ENCODE results near the gene RGS17.
A peak's percentile ranks its signal among the peaks of the same experiment; 100 is the strongest.
"Not testable (repeated sequence)": the region's sequence is repeated elsewhere in the genome, so short reads cannot be mapped to it uniquely, and the experiment has no call there.

Gene RGS17

GRCh38 chr6:153031335-153031955 lies 99.6 kb downstream of the RGS17 start:
- no peak for DNase-seq (ENCODE audit: low read depth)

GRCh38 chr6:153028963-153029362 lies 102.1 kb downstream of the RGS17 start:
- DNase-seq (ENCODE audit: low read depth), result no peak

- no peak for DNase-seq (ENCODE audit: low read depth)
Measured at GRCh38 chr6:153028286-153028685, 102.8 kb downstream of the RGS17 start.

GRCh38 chr6:153027480-153027879 lies 103.6 kb downstream of the RGS17 start:
- no peak for DNase-seq (ENCODE audit: low read depth)

GRCh38 chr6:153024709-153025017 lies 106.4 kb downstream of the RGS17 start:
- no peak for DNase-seq (ENCODE audit: low read depth)

GRCh38 chr6:153023977-153024708 lies 106.9 kb downstream of the RGS17 start:
- peak; percentile 24 for DNase-seq (ENCODE audit: low read depth)

GRCh38 chr6:153018355-153018754 lies 112.7 kb downstream of the RGS17 start:
- DNase-seq (ENCODE audit: low read depth), result no peak

- DNase-seq (ENCODE audit: low read depth), result no peak
Measured at GRCh38 chr6:153016846-153017245, 114.2 kb downstream of the RGS17 start.

- no peak for DNase-seq (ENCODE audit: low read depth)
Measured at GRCh38 chr6:153015094-153015640, 115.9 kb downstream of the RGS17 start.

- no peak for DNase-seq (ENCODE audit: low read depth)
Measured at GRCh38 chr6:153013438-153013837, 117.6 kb downstream of the RGS17 start.

GRCh38 chr6:153012856-153013255 lies 118.2 kb downstream of the RGS17 start:
- DNase-seq (ENCODE audit: low read depth), result no peak

GRCh38 chr6:153003366-153003690 lies 127.8 kb downstream of the RGS17 start:
- no peak for DNase-seq (ENCODE audit: low read depth)

- DNase-seq (ENCODE audit: low read depth), result peak; percentile 88
Measured at GRCh38 chr6:153002613-153003365, 128.3 kb downstream of the RGS17 start, which contains the start of gene MTRF1L. TSS of gene MTRF1L (minus strand) at chr6:153002709. CDS start at chr6:153002685, 24 bp downstream.

- DNase-seq (ENCODE audit: low read depth), result no peak
Measured at GRCh38 chr6:153001767-153002612, 129.1 kb downstream of the RGS17 start.

- DNase-seq (ENCODE audit: low read depth), result not testable (repeated sequence)
Measured at GRCh38 chr6:153000790-153001189, 130.3 kb downstream of the RGS17 start.

GRCh38 chr6:153000243-153000642 lies 130.8 kb downstream of the RGS17 start:
- DNase-seq (ENCODE audit: low read depth), result no peak

GRCh38 chr6:152999538-152999937 lies 131.5 kb downstream of the RGS17 start:
- not testable (repeated sequence) for DNase-seq (ENCODE audit: low read depth)

- no peak for DNase-seq (ENCODE audit: low read depth)
Measured at GRCh38 chr6:152993847-152994246, 137.2 kb downstream of the RGS17 start.

- DNase-seq (ENCODE audit: low read depth), result no peak
Measured at GRCh38 chr6:152993431-152993830, 137.7 kb downstream of the RGS17 start.

GRCh38 chr6:152986978-152987377 lies 144.1 kb downstream of the RGS17 start:
- no peak for DNase-seq (ENCODE audit: low read depth)

- DNase-seq (ENCODE audit: low read depth), result not testable (repeated sequence)
Measured at GRCh38 chr6:152985300-152985699, 145.8 kb downstream of the RGS17 start.

- no peak for DNase-seq (ENCODE audit: low read depth)
Measured at GRCh38 chr6:152984513-152984872, 146.6 kb downstream of the RGS17 start.
